NCI-H2029 treated with DMSO at 0.1 percent for 48 hours (cell line): ENCODE measurements around the gene TMEM30A.

Experiments used
- DNase-seq: peaks from one replicate; lab custom pipeline; 2025; lab: John Stamatoyannopoulos, UW

Gene TMEM30A

DNA sequence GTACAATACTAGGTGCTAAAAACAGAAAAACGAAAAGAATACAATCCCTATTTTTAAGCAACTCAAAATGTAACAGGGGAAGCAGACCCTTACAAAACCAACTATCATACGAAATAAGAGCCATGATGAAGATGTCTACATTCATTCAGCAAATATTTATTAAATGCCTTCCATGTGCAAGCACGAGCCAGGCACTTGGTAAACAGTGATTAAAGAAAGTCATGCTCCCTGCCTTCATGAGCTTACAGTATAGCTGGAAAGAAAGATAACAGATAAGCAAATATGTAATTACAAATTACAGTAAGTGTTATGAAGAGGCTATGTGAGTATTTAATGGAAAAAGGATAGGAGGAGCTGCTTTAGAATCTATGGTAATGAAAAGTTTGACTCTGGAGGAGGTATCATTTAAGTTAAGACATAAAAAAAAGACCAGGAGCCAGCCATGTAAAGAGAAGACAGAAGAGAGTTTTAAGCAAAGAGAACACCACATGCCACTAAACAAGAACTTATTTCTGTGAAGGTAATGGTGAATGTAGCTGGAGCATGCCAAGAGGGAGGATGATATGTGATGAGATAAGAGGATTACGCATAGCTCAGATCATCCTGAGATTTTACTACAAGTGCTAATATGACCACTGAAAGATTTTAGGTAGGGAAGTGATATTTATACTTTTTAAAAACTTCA is 21.7 kb downstream of the TMEM30A start:
- DNase-seq, result no peak

DNA sequence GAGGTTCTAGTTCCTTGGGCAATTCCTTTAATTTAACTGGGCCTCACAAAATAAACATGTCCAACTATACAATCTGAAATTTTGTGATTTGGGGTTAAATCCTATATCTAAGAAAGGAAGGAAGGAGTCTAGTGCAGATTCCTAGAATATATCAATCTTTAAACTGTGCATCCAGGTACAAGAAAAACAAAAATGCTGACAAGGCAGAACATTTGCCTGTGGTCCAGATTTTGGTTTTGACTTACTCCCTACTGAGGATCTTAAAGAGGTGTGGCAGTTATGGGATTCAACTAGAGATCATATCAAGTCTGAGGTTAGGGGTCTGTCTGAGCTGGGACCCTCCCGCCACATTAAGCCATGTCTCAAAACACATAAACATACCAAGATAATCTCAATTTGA is 23.3 kb downstream of the TMEM30A start:
- no peak for DNase-seq

DNA sequence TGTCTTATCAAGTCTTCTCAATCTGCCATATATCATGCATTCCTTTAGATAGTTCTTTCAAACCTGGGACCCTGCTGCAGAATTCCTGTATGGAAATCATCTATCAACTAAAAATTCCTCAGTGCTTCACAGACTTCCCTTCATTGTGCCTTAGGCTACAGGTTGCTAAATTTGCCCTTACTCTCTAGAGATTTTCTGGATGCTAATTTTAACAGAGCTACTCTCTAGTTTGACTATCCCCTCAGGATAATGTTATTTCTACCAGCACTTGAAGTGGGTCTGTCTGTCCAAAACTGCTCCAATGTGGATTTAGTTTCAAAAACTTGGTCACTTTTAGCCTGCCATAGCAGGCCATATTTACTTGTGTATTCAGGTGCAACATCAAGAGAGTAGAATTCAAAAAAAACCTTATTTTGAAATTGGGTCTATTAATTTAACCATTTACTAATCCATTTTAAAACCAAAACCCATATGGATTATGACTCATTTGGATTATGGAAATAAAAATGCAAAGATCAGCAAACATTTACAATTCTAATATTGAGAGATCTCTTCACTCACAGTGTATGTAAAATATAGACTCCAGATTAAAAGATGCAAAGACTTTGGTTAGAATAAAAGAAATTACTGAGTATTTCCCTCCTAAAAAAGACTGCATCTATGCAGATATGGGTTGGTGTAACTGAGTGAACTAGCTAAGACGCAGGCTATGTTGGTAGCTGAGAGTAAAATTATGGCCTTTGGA is 27.1 kb downstream of the TMEM30A start:
- no peak for DNase-seq

DNA sequence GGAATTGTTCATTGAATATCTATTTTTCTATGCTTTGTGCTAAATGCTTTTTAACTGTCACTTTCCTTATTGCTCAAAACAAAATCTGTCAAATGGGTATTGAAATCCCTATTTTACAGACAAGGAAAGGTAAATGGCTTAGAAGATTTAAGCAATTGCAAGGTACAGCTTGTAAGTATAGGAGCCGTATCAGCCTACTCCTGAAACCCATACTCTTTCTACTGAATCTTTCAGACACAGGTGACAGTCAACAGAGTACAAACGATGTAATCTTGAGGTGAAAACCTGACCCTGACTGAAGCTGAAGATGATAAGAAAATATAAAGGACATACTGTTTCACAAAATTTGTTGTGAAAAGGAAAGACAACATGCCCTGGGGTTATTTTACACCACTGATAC is 34.0 kb downstream of the TMEM30A start:
- no peak for DNase-seq

DNA sequence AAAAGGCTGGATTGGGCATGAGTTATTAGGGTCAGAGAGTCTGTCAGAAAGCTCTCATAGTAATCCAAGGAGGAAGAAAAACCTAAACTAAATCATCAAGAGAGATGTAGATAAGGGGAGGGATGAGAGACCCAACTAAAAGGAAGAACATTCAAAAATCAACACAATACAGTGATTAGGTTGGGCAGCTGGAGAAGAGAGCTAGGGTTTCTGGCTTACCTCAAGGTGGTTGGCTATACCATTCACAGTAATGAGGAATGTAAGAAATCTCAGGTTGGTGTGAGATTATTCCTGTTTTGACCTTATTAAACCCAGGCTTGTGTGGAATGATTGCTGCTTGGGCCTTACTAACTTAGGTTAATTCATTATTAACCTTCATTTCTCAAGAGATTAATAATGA is 34.8 kb downstream of the TMEM30A start:
- DNase-seq, result no peak

DNA sequence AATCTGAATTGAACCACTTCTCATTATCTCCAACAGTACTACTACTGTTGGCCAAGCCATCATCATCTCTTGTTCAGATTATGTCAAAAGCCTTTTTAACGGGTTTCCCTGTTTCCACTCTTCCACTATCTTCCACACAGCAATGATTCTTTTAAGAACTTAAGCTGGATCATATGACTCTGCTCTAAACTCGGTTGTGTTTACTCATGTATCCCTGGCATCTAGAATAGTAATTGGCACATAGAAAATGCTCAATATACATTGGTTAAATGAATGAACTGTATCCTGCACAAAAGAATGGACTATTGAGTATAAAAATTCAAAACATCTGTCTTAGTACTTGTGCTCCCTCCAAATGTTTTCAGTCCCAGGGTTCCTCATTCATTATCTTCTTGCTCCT is 38.2 kb downstream of the TMEM30A start:
- DNase-seq, result no peak

DNA sequence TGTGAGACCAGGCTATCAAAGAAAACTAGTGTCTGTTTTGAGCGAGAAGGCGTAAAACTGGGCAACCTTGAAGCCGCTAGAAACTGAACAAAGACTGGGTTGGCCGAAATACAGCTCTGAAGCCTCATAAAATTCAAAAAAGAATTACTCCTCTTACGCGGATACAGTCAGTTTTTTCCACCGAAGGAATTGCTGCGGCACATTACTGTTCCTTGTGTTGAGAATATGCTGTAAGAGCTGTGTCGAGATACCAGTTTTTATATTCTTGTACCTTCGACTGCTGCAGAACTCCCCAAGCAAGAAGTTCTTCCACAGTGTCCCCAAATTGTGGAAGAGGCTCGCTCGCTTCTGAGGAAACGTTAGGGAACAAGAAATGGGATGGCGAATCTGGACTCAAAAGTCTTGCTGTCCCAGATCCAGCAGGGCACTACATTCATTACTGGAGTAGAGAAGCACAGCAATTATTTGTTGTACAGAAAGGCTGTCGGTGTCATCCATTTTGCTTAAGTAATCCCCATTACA is 40.5 kb downstream of the TMEM30A start:
- no peak for DNase-seq

DNA sequence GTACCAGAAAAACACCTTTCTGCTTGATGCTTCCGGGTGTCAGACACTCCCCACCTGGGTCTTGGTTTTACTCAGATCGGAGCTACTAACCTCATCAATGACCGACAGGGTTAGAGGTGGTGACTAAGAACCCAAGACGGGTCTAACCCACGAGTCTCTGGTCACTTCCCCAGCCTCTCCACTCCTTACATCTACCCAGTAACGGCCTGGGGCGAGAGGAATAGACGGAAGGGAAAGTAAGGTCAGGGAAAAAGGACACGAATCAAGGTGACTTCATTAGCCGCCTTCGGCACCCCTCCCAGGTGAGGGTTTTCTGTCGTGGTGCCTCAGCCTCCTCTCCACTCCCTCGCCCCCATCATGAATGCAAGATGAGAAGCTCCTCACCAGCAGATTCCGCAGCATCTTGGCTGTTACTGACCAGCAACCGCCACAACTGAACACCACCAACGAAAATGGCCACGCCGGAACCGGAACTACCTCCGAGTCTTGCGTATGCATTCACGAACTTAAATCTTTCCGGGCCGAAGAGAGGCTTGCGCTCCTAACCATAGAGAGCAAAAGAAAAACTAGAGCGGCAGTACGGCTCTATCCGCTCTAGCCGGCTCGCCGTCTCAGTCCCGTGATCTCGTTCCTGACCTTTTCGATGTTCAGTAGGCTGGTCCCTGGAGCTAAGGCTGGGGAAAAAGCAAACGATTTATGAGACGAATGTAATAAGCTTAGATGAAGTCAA is 41.1 kb downstream of the TMEM30A start, which contains the start of gene COX7A2:
COX7A2 (minus strand) TSS at position 469 of the 730 bp plus-strand sequence; CDS start at position 402, 67 bp downstream.
- DNase-seq, result peak; percentile 91

DNA sequence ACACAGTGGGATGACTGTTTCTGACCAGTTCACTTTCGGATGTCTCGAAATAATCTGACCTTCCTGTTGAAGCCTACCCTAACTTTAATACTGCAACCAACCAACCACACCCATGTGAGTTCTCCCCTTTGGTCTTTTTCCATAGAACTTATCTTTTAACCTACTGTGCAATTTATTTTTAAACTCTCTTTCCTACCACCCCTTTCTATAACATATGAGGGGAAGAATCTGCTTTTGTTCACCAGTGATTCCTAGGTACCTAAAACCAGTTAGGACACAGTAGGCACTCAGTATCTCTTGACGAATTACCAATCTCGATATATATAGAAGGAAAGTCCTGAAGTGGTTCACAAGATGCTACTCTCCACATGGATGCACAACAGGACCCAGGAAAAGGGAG is 48.0 kb downstream of the TMEM30A start:
- DNase-seq, result no peak

DNA sequence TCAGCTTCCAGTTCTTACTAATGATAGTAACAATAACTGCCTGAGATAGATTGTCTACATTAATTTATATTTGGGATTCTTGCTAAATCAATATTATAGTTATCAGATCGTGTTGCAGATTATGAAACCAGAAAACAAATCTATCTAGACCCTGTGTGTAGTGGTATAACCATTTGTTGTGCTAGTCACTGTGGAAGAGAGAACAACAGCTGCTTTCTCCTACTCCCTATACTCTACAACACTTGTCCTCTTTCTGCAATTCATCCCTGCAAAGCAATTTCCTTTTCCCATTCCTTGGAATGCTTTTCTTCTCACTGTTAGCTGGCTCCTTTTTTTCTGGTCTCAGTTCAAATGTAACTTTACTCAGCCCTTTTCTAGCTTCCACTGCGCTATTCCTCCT is 49.3 kb downstream of the TMEM30A start:
- no peak for DNase-seq

DNA sequence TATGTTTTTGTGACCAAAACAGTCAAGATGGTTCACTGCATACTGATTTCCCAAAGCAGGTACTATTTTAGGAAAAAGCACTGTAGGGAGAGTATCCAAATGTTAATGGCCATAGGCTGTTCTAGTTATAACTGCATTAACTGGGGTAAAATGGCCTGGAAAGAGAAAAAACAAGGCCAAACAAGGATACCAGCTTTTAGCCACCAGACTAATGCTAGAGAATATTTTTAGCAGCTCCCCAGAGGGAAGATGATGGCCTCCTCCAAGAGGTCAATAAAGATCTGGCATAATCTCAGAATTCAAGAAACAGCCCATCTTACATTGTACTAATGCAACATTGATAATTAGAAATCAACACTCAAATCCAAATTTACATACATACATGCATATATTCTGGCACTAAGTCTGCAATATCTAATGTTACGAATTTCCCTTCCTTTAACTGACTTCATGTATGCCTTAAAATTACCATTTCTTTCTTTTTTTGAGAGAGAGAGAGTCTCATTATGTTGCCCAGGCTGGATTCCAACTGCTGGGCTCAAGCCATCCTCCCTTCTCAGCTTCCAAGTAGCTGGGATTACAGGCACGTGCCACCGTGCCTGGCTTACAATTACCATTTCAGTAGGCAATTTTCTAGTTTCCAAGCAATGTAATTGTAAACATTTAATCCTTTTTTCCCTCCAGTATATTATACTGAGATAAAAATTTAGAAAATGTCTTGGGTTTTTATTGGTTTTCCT is 50.3 kb downstream of the TMEM30A start:
- DNase-seq, result no peak

DNA sequence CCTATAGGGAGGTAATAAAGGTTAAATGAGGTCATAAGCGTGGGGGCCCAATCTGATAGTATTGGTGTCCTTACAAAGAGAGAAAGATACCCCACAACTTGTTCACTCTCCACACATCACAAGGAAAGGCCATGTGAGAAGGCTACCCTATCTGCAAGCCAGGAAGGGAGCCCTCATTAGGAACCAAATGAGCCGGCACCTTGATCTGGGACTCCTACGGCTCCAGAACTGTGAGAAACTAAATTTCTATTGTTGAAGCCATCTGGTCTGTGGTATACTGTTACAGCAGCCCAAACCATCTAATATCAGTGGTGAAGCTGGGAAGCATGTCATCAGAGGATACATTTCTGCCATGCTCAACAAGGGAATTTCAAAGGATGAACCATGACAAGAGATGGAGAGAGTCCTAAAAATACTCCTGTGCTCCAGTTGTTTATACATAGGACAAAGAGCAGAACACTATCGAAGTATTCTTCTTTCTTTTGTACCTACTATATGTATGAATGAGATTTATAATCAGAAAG is 51.4 kb downstream of the TMEM30A start:
- DNase-seq, result no peak

DNA sequence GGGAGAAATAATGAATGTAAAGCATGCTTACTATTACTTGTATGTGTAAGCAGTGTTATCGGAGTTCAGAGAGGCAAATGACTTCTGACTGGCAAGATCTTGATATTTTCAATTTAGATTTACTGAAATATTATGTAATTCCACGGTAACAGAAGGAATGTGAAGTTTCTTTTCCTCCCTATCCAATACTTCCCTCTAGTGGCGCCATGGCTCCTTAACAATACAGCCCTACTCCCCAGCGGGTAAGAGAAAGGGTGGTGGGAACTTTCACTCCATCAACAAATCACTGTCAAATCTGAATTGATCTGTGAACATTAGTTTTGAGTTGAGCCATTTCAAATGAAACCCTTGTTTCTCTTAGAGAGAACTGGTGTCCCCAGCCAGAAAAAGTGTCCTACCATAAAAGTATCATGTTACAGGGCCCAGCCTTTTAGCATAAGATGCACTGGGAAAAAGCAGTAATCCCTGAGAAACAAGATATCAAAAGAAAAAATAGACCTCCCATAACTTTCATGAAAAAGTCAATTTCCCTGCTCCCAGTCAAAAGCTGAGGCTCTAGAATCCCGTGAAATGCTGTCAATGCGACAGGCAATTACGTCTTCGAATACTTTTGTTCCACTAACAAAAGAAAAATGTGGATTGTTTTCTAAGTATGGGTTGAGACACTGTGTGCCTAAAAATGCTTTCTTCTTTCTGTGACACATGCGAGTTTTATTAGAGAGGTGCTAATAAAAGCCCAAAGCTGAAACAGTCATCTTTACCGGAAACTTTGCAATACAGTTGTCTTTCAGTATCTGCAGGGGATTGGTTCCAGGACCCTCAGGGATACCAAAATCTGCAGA is 53.9 kb downstream of the TMEM30A start:
- DNase-seq, result no peak

DNA sequence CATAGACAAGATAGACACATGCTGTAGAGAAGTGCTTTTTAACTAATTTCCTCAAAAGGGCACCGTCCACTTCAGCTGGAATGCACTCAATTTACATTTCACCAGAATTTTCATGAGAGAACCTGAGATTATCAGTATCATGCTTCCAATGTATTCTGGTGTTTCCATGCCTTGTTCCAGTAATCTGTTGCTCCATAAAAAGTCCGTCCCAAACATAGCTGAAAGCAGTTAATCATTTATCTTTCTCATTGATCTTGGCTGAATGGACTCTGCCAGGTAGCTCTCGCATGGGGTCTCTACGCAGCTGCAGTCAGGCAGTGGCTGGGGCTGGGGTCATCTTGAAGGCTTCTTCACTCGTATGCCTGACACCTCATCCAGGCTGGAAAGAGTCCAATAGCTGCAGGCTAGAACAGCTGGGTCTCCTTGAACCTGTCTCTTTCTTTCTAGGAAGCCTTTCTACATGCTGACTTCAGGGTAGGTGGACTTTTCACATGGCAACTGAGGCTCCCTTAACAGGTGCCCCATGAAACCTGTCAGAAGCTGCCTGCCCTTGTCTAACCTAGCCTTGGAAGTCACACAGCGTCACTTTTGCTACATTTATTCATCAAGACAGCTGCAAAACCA is 60.2 kb downstream of the TMEM30A start:
- DNase-seq, result no peak

DNA sequence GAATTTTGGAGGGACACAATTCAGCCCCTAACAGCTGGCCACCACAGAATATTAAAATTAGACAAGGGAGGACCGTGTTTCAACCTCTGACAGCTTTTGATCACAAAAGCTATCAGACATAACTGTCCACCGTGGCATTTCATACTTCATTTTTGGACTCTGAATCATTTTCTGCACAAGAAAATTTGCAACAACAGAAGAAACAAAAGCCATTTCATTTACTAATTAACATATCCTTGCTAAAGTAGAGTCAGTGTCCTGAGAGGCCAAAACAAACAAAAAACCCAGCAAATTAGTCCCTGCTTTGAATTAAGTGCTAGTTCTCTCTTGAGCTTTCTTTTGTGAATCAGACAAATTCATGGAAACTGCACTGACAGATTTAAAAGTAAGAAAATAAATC is 61.2 kb downstream of the TMEM30A start:
- no peak for DNase-seq

DNA sequence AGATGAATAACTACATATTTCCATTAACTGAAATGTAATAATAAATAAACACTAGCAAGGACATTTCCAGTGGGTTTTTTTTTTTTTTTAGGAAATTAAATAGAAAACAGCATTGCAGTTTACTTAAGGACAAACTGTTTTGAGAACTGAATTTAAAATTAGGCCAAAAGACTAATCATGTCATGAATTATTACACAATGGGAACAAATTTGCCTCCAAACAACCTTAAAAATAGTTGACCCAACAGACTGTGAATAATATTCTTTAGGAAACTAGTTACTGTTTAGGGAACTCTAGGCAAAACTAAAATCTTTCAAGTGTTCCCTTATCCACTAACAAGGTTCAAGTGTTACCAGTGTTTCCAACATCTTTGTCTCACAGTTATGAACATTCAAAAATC is 62.3 kb downstream of the TMEM30A start:
- no peak for DNase-seq

DNA sequence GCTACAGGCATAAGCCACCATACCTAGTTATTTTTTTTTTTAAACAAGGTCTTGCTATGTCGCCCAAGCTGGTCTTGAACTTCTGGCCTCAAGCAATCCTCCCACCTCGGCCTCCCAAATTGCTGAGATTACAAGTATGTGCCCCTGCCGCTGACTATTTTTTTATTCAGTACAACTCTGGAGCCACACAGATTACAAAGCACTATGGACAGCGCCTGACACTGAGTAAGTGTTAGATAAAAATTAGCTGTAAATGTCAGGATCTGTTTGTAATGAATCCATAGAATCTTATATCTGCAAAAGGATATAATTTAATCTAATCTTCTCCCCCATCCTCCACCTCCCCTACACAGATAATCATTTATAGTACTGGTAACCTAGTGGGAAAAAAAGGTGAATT is 63.5 kb downstream of the TMEM30A start:
- DNase-seq, result no peak

DNA sequence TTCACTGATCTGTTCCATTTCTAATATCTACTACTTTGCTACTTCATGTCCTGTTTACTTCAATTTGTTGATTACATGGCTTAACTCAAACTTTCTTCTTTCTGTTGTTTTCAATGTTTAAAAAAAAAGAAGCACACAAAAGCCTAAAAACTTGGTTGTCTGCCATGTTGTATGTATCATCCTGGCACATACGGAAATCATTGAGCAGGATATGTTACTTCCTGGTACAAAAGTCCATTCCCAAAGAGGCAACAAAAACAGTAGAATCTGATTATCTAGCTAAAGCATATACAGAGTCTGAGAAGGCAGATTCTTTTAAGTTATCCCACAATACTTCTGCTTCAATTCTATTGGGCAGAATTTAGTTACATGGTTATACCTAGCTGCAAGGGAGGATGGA is 64.2 kb downstream of the TMEM30A start:
- DNase-seq, result no peak

DNA sequence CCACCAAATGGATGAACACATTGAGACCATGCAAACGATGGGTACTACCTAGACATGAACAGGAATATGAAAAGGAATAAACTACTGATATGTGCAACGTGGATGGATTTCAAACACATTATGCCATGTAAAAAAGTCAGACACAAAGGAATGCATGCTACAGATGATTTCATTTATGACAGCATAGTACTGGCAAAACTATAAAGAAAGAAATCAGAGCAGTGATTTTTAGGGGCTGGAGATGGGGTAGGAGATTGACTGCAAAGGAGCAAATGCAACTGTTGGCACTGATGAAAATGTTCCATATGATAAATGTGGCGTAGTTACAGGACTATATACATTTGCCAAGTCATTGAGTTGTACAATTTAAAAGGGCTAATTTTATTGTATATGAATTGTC is 65.3 kb downstream of the TMEM30A start:
- no peak for DNase-seq

DNA sequence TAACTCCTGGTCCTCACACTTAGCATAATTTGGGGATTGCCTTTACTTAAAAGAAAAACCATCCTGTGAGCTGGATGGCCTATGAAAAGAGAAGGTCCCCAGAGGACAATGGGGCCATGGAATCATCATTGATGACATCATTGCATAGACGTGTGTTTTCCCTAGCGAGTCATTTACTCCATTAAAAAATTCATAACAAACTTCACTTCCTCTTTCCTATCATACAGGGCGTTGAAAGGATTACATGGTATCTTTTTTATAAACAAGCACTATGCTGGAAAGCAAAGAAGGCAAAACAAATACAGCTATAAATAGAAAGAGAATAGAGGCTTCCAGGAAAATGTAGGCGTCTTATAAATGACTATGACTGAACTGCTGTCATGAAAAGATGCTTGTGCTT is 67.4 kb downstream of the TMEM30A start:
- DNase-seq, result no peak
